HL-60 (cell line): ENCODE results near the gene PTCRA.

ENCODE experiments used
- POLR2AphosphoS5 ChIP-seq: IDR thresholded peaks from 2 replicates; pipeline ENCODE4 v1.6.1; 2012; ENCODE audit warnings: low read depth
- REST ChIP-seq: IDR thresholded peaks from 2 replicates; pipeline ENCODE4 v1.6.1; 2012; ENCODE audit warnings: low read depth; ENCODE audit not compliant: insufficient replicate concordance
- SPI1 ChIP-seq: IDR thresholded peaks from 2 replicates; pipeline ENCODE4 v1.6.1; 2012; ENCODE audit warnings: low read depth, mild to moderate bottlenecking, borderline replicate concordance

GRCh38 chr6:42967228-42967627 lies 51.4 kb downstream of the PTCRA start:
- TF ChIP-seq REST: no peak
- no peak for TF ChIP-seq POLR2AphosphoS5
- no peak for TF ChIP-seq SPI1
